ENCODE results near the gene GRID2.

The GRID2 gene

GRCh38 chr4:93187466-93187865 lies 883.7 kb downstream of the GRID2 start:
- Histone ChIP-seq H3K9me3 (ENCODE audit: severe bottlenecking) (no peaks in the 10 kb centered on the region), H3K27ac (no peak overlapping the region), H3K27me3 (ENCODE audit: insufficient read depth, low read depth, severe bottlenecking) (no peaks in the 10 kb centered on the region), H3K36me3 (no peaks in the 10 kb centered on the region), H3K4me3 (ENCODE audit: low read depth, low read length) (no peak overlapping the region)
- no peak for DNase-seq
- TF ChIP-seq, protein P1, sequence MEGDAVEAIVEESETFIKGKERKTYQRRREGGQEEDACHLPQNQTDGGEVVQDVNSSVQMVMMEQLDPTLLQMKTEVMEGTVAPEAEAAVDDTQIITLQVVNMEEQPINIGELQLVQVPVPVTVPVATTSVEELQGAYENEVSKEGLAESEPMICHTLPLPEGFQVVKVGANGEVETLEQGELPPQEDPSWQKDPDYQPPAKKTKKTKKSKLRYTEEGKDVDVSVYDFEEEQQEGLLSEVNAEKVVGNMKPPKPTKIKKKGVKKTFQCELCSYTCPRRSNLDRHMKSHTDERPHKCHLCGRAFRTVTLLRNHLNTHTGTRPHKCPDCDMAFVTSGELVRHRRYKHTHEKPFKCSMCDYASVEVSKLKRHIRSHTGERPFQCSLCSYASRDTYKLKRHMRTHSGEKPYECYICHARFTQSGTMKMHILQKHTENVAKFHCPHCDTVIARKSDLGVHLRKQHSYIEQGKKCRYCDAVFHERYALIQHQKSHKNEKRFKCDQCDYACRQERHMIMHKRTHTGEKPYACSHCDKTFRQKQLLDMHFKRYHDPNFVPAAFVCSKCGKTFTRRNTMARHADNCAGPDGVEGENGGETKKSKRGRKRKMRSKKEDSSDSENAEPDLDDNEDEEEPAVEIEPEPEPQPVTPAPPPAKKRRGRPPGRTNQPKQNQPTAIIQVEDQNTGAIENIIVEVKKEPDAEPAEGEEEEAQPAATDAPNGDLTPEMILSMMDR (IDR thresholded peaks at IDR 0.05; ENCODE audit: low read depth, low read length), result no peak

- no peaks in the 10 kb centered on the region for H3K9me3 ChIP-seq (ENCODE audit: severe bottlenecking)
- H3K27ac ChIP-seq, result no peak overlapping the region
- H3K36me3 ChIP-seq, result no peaks in the 10 kb centered on the region
- TF ChIP-seq, protein P1 (IDR thresholded peaks at IDR 0.05; ENCODE audit: low read depth, low read length), result no peak
- H3K27me3 ChIP-seq (ENCODE audit: insufficient read depth, low read depth, severe bottlenecking), result no peaks in the 10 kb centered on the region
- no peak for DNase-seq
- H3K4me3 ChIP-seq (ENCODE audit: low read depth, low read length), result no peak overlapping the region
These were observed 884.1 kb downstream of the GRID2 start for GRCh38 chr4:93187892-93188291.

- Histone ChIP-seq H3K9me3 (ENCODE audit: severe bottlenecking) (no peaks in the 10 kb centered on the region), H3K27ac (no peak overlapping the region), H3K4me3 (ENCODE audit: low read depth, low read length) (no peak overlapping the region), H3K27me3 (ENCODE audit: insufficient read depth, low read depth, severe bottlenecking) (no peaks in the 10 kb centered on the region), H3K36me3 (no peaks in the 10 kb centered on the region)
- peak; percentile 51 for DNase-seq
- TF ChIP-seq, protein P1 (IDR thresholded peaks at IDR 0.05; ENCODE audit: low read depth, low read length), result peak; percentile 54
These were observed 895.7 kb downstream of the GRID2 start for GRCh38 chr4:93199492-93199891.

DNA sequence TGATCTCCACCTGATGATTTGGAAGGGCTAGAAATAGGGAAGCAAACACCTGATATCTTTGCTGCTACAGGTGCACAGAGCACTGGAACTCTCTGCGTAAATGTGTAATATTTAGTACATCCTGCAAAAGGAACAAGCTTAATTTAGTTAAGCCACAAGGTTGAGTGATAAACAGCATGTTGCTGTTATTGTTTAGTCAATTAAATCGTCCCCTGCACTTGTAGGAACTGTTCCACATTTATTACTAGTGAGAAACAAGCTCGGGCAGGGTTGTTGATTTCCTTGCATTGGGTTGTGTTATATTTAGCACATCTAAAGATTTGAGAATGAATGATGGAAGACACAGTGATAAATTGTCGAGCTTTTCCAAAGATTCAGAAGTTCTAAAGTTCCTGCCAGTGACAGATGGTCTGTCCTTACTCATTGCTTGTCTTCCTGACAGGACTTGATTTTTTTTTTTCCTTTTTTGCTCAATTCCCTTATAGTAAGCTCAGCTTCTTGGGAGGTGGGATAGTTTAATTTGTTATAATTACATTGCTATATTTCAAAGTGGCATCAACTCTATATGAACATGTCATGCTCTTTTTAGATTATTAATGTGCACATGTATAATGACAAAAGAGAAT lies 897.8 kb downstream of the GRID2 start:
- Histone ChIP-seq H3K27ac (no peak overlapping the region), H3K27me3 (ENCODE audit: insufficient read depth, low read depth, severe bottlenecking) (no peaks in the 10 kb centered on the region)
- DNase-seq, result no peak

GRCh38 chr4:93203708-93204107 lies 899.9 kb downstream of the GRID2 start:
- H3K27ac ChIP-seq, result no peak overlapping the region
- H3K9me3 ChIP-seq (ENCODE audit: severe bottlenecking), result no peaks in the 10 kb centered on the region
- H3K36me3 ChIP-seq, result no peaks in the 10 kb centered on the region
- H3K4me3 ChIP-seq (ENCODE audit: low read depth, low read length), result no peak overlapping the region
- TF ChIP-seq, protein P1 (IDR thresholded peaks at IDR 0.05; ENCODE audit: low read depth, low read length), result no peak
- no peaks in the 10 kb centered on the region for H3K27me3 ChIP-seq (ENCODE audit: insufficient read depth, low read depth, severe bottlenecking)
- no peak for DNase-seq

More for the DNA sequence above, 897.8 kb downstream of the GRID2 start:
- no peaks in the 10 kb centered on the region for H3K9me3 ChIP-seq (ENCODE audit: severe bottlenecking)
- H3K4me3 ChIP-seq (ENCODE audit: low read depth, low read length), result no peak overlapping the region
- H3K36me3 ChIP-seq, result no peaks in the 10 kb centered on the region
- TF ChIP-seq, protein P1 (IDR thresholded peaks at IDR 0.05; ENCODE audit: low read depth, low read length), result no peak

DNA sequence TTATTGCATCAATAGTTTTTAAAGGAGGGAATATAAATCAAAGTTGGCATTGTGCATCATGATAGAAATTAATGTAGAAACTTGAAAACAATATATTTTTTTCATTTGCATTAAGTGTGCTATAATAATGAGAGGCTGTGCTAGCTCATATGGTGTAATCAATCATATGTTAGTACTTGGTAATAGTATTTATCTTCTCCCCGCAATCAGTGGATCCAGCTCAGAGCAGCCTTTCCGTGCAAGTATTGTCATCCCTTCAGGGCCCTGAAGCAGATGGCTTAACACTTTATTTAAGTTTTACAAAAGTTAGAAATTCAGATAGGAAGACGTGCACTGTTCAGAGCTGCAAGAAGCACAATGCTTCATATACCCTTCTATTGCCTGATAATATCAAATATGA lies 908.5 kb downstream of the GRID2 start:
- DNase-seq, result no peak
- Histone ChIP-seq H3K4me3 (ENCODE audit: low read depth, low read length) (no peak overlapping the region), H3K9me3 (ENCODE audit: severe bottlenecking) (no peaks in the 10 kb centered on the region), H3K27ac (no peak overlapping the region), H3K27me3 (ENCODE audit: insufficient read depth, low read depth, severe bottlenecking) (no peaks in the 10 kb centered on the region), H3K36me3 (no peaks in the 10 kb centered on the region)
- TF ChIP-seq, protein P1 (IDR thresholded peaks at IDR 0.05; ENCODE audit: low read depth, low read length), result no peak

Data from WERI-Rb-1 (cell line).